Hepatocyte (in vitro differentiated cells): ENCODE measurements around the gene VILL. TPM values are rescaled to one million over a fixed set of nuclear protein-coding genes. Genes with fewer than 3 reads are reported as not detected.
A peak's percentile ranks its signal among the peaks of the same experiment; 100 is the strongest.

Experiments
- DNase-seq: peaks from one replicate; pipeline ENCODE4 v3.0.0-alpha.2; 2016; ENCODE audit warnings: low spot score
- H2AFZ ChIP-seq: fragments of 200-600 bp; sonication (generic); 2 replicates; pipeline ENCODE4 v1.6.0; 2016; ENCODE audit warnings: antibody characterized with exemption, mild to moderate bottlenecking
- H3K27ac ChIP-seq: fragments of 200-600 bp; sonication (generic); 2 replicates; pipeline ENCODE4 v1.5.1; 2016; ENCODE audit warnings: mild to moderate bottlenecking
- H3K27me3 ChIP-seq: fragments of 200-600 bp; sonication (generic); 2 replicates; pipeline ENCODE4 v1.6.1; 2016
- H3K36me3 ChIP-seq: fragments of 200-600 bp; sonication (generic); replicated peaks from 2 replicates; pipeline ENCODE4 v1.5.1; 2016; ENCODE audit warnings: low read depth; ENCODE audit not compliant: insufficient read depth
- H3K4me1 ChIP-seq: fragments of 200-600 bp; sonication (generic); 2 replicates; pipeline ENCODE4 v1.5.1; 2016; ENCODE audit warnings: mild to moderate bottlenecking, moderate library complexity; ENCODE audit not compliant: insufficient read depth
- H3K4me2 ChIP-seq: fragments of 200-600 bp; sonication (generic); 2 replicates; pipeline ENCODE4 v1.6.0; 2016
- H3K4me3 ChIP-seq: fragments of 200-600 bp; sonication (generic); 2 replicates; pipeline ENCODE4 v1.5.1; 2016; ENCODE audit warnings: mild to moderate bottlenecking
- H3K79me2 ChIP-seq: fragments of 200-600 bp; sonication (generic); 2 replicates; pipeline ENCODE4 v1.6.0; 2017; ENCODE audit warnings: mild to moderate bottlenecking
- H3K9me2 ChIP-seq: fragments of 200-600 bp; sonication (generic); replicated peaks from 2 replicates; pipeline ENCODE4 v1.6.0; 2017; ENCODE audit warnings: mild to moderate bottlenecking; ENCODE audit not compliant: insufficient read depth
- H3K9me3 ChIP-seq: fragments of 200-600 bp; sonication (generic); 2 replicates; pipeline ENCODE4 v1.5.1; 2016; ENCODE audit warnings: low read depth, mild to moderate bottlenecking
- H4K20me1 ChIP-seq: fragments of 200-600 bp; sonication (generic); 2 replicates; pipeline ENCODE4 v1.6.0; 2016; ENCODE audit warnings: mild to moderate bottlenecking; ENCODE audit not compliant: insufficient read depth, poor library complexity, severe bottlenecking
- CTCF ChIP-seq: fragments of 200-600 bp; sonication (generic); IDR thresholded peaks from 2 replicates; pipeline ENCODE4 v1.5.1; 2016; ENCODE audit warnings: antibody characterized with exemption, mild to moderate bottlenecking; ENCODE audit not compliant: poor library complexity
- EZH2 ChIP-seq: fragments of 200-600 bp; sonication (generic); IDR thresholded peaks from 2 replicates; pipeline ENCODE4 v1.6.1; 2016; ENCODE audit warnings: antibody characterized with exemption, mild to moderate bottlenecking, borderline replicate concordance
- EZH2phosphoT487 ChIP-seq: fragments of 200-600 bp; sonication (generic); IDR thresholded peaks from one replicate; pipeline ENCODE4 v1.6.1; 2018; ENCODE audit warnings: antibody characterized with exemption, mild to moderate bottlenecking, low read depth, moderate library complexity; ENCODE audit not compliant: unreplicated experiment, severe bottlenecking
- WGBS: methylation state at CpG from one replicate; pipeline ENCODE4 v1.1.6; 2016; ENCODE audit warnings: low lambda C conversion rate; ENCODE audit errors: missing lambda C conversion rate; 5-methylcytosine and 5-hydroxymethylcytosine counted together
- polyA plus RNA-seq: library from polyadenylated mRNA; unstranded; fragments of >200 nt; fragmentation: Nextera tagmentation; extraction: Ambion mirVana; gene quantifications from 2 replicates; pipeline ENCODE4 v1.2.1, GENCODE V29; 2016
- total RNA-seq: library from RNA; depleted of rRNA; stranded (reverse); fragments of >200 nt; gene quantifications from 2 replicates; pipeline ENCODE4 v1.2.3, GENCODE V29; 2014

VILL gene
- total and polyA plus RNA-seq, 2 experiments from 2014 or later, result 39.3 to 47.4 TPM

- Histone ChIP-seq H3K4me1 (peaks cover 50% of the 10 kb centered on the region), H3K36me3 (no peaks in the 10 kb centered on the region), H3K4me2 (peak overlapping the region; percentile 84), H3K9me3 (no peaks in the 10 kb centered on the region), H3K9me2 (no peaks in the 10 kb centered on the region), H4K20me1 (no peaks in the 10 kb centered on the region), H3K4me3 (no peak overlapping the region), H3K79me2 (peaks cover 13% of the 10 kb centered on the region), H3K27me3 (no peaks in the 10 kb centered on the region), H2AFZ (no peak overlapping the region), H3K27ac (peak overlapping the region; percentile 99)
- TF ChIP-seq EZH2phosphoT487 (no peak), CTCF (no peak), EZH2 (no peak)
- peak; percentile 84 for DNase-seq
- WGBS, result 75% methylated on average over 9 of the region's 9 CpGs
Measured at GRCh38 chr3:37992271-37993066, 1.9 kb downstream of the VILL start.

DNA sequence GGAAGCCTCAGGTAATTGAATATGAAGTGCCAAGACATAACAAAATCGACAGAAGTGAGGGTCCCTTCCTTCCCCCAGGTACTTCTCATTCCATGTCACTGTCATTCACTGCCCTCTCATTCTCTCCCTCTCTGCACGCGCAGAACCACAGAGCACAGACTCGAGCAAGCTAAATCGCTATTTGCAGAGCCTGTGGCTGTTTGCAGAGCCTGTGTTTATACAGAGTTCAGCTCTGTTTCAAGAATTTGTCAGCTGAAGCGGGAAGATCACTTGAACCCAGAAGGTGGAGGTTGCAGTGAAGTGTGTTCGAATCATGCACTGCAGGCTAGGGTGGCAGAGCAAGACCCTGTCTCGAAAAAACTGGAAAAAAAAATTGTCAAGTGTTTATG, 2.5 kb downstream of the VILL start:
- Histone ChIP-seq H3K79me2 (peaks cover 13% of the 10 kb centered on the region), H3K4me3 (no peak overlapping the region), H3K36me3 (no peaks in the 10 kb centered on the region), H3K9me2 (no peaks in the 10 kb centered on the region), H3K4me2 (peak overlapping the region; percentile 84), H3K27me3 (no peaks in the 10 kb centered on the region), H3K9me3 (no peaks in the 10 kb centered on the region), H3K4me1 (peaks cover 48% of the 10 kb centered on the region), H4K20me1 (no peaks in the 10 kb centered on the region), H2AFZ (no peak overlapping the region), H3K27ac (peak overlapping the region; percentile 99)
- no peak for DNase-seq
- TF ChIP-seq EZH2phosphoT487, result no peak
- no peak for TF ChIP-seq CTCF
- WGBS, result 51% methylated on average over 8 of the region's 8 CpGs

DNA sequence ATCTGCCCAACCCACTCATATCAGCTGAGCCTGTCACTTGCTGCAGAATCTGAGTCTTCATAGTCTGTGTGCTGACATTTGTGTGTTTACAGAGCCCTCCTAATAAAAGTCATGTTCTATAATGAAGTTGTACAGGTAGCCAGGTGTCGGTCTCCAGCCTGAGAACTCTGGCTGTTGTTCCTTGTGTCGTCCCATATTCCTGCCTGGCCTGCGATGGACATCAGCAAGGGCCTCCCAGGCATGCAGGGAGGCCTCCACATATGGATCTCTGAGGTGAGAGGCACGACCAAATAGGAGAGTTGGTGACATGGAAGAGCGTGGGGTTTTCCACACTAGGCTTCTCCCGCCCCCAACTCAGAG, 2.9 kb downstream of the VILL start:
- no peaks in the 10 kb centered on the region for H3K27me3 ChIP-seq
- DNase-seq, result no peak
- no peaks in the 10 kb centered on the region for H3K9me3 ChIP-seq
- peak overlapping the region; percentile 73 for H2AFZ ChIP-seq
- H3K4me1 ChIP-seq, result peaks cover 50% of the 10 kb centered on the region
- no peak for TF ChIP-seq EZH2
- no peak for TF ChIP-seq EZH2phosphoT487
- no peak for TF ChIP-seq CTCF
- no peak overlapping the region for H3K4me3 ChIP-seq
- H4K20me1 ChIP-seq, result no peaks in the 10 kb centered on the region
- peaks cover 13% of the 10 kb centered on the region for H3K79me2 ChIP-seq
- no peaks in the 10 kb centered on the region for H3K9me2 ChIP-seq
- no peaks in the 10 kb centered on the region for H3K36me3 ChIP-seq
- 69% methylated on average over 5 of the region's 6 CpGs for WGBS
- H3K27ac ChIP-seq, result peak overlapping the region; percentile 99
- peak overlapping the region; percentile 84 for H3K4me2 ChIP-seq
